HepG2 (cell line): ENCODE data around the gene NSMF. TPM values are rescaled to one million over a fixed set of nuclear protein-coding genes. Genes with fewer than 3 reads are reported as not detected.
A peak's percentile ranks its signal among the peaks of the same experiment; 100 is the strongest.

Source experiments
- ATF7-NPFF ChIP-seq: sonication (generic); formaldehyde crosslinking; IDR thresholded peaks from 2 replicates; pipeline ENCODE4 v1.8.1; 2023; ENCODE audit warnings: mild to moderate bottlenecking, low read depth, missing genetic modification reagents, moderate library complexity
- MXI1 ChIP-seq: IDR thresholded peaks from 3 replicates; pipeline ENCODE4 v1.6.1; 2012; ENCODE audit warnings: low read depth, low read length, inconsistent platforms, borderline replicate concordance
- PAX8 ChIP-seq: sonication (generic); formaldehyde crosslinking; IDR thresholded peaks from 2 replicates; pipeline ENCODE4 v1.8.0; 2022; ENCODE audit warnings: mild to moderate bottlenecking, missing genetic modification reagents, borderline replicate concordance
- POLR2G ChIP-seq: fragments of 200-400 bp; formaldehyde crosslinking; IDR thresholded peaks from 2 replicates; pipeline ENCODE4 v1.6.1; 2018; ENCODE audit warnings: mild to moderate bottlenecking, low read depth, low read length, moderate library complexity
- RARG ChIP-seq: sonication (generic); formaldehyde crosslinking; IDR thresholded peaks from 2 replicates; pipeline ENCODE4 v1.4.0; 2020; ENCODE audit warnings: low read depth, mild to moderate bottlenecking, missing genetic modification reagents
- RXRB ChIP-seq: IDR thresholded peaks from 2 replicates; pipeline ENCODE4 v1.6.1; 2016; ENCODE audit warnings: borderline replicate concordance, missing genetic modification reagents, missing compliant biosample characterization
- SOX13 ChIP-seq, 3 experiments: fragments of 450-650 bp in 1 of 3; sonication (generic) in 1 of 3; formaldehyde crosslinking in 1 of 3; IDR thresholded peaks in 2 of 3; conservative IDR thresholded peaks in 1 of 3; 2 replicates each; pipeline versions ENCODE4 v1.5.0 to v1.6.1; 2016 to 2020; ENCODE audit warnings: antibody characterized with exemption in 1 of 3, mild to moderate bottlenecking in 1 of 3, missing compliant biosample characterization in 1 of 3, missing genetic modification reagents in 1 of 3, moderate library complexity in 1 of 3
- SRSF1 ChIP-seq: fragments of 200-400 bp; formaldehyde crosslinking; optimal IDR thresholded peaks from 2 replicates; pipeline ENCODE3; 2017; ENCODE audit warnings: mild to moderate bottlenecking, low read depth, low read length, moderate library complexity
- STAG1 ChIP-seq: sonication (generic); formaldehyde crosslinking; IDR thresholded peaks from 2 replicates; pipeline ENCODE4 v1.4.0; 2020; ENCODE audit warnings: missing genetic modification reagents
- STAT5B ChIP-seq: sonication (generic); formaldehyde crosslinking; IDR thresholded peaks from 2 replicates; pipeline ENCODE4 v1.4.0; 2020; ENCODE audit warnings: missing genetic modification reagents
- WIZ ChIP-seq: sonication (generic); formaldehyde crosslinking; IDR thresholded peaks from 2 replicates; pipeline ENCODE4 v1.5.1; 2020; ENCODE audit warnings: mild to moderate bottlenecking, missing genetic modification reagents
- ZMYM4 ChIP-seq: sonication (generic); formaldehyde crosslinking; IDR thresholded peaks from 2 replicates; pipeline ENCODE4 v1.8.1; 2023; ENCODE audit warnings: mild to moderate bottlenecking, missing genetic modification reagents
- ZNF124 ChIP-seq: sonication (generic); formaldehyde crosslinking; IDR thresholded peaks from 2 replicates; pipeline ENCODE4 v1.4.0; 2020; ENCODE audit warnings: missing genetic modification reagents
- ZNF235 ChIP-seq: sonication (generic); formaldehyde crosslinking; IDR thresholded peaks from 2 replicates; pipeline ENCODE4 v1.8.1; 2023; ENCODE audit warnings: mild to moderate bottlenecking, missing genetic modification reagents, borderline replicate concordance
- ZNF484 ChIP-seq: sonication (generic); formaldehyde crosslinking; IDR thresholded peaks from 2 replicates; pipeline ENCODE4 v1.5.1; 2020; ENCODE audit warnings: mild to moderate bottlenecking, low read depth, missing genetic modification reagents, borderline replicate concordance
- ZNF598 ChIP-seq: sonication (generic); formaldehyde crosslinking; IDR thresholded peaks from 2 replicates; pipeline ENCODE4 v1.5.1; 2020; ENCODE audit warnings: mild to moderate bottlenecking, missing genetic modification reagents, borderline replicate concordance
- ZNF761 ChIP-seq: sonication (generic); formaldehyde crosslinking; conservative IDR thresholded peaks from 2 replicates; pipeline ENCODE4 v1.4.0; 2020; ENCODE audit warnings: mild to moderate bottlenecking, missing genetic modification reagents
- ZNF780A ChIP-seq: sonication (generic); formaldehyde crosslinking; IDR thresholded peaks from 2 replicates; pipeline ENCODE4 v1.8.0; 2022; ENCODE audit warnings: mild to moderate bottlenecking, missing genetic modification reagents, moderate library complexity
- ZSCAN21 ChIP-seq: sonication (generic); formaldehyde crosslinking; IDR thresholded peaks from 2 replicates; pipeline ENCODE4 v1.8.0; 2022; ENCODE audit warnings: mild to moderate bottlenecking, missing genetic modification reagents, moderate library complexity, borderline replicate concordance
- polyA plus RNA-seq, 8 experiments: library from polyadenylated mRNA; depleted of rRNA in 3 of 8; stranded (reverse) in 7 of 8; unstranded in 1 of 8; fragments of >200 nt; fragmentation: Illumina TruSeq in 4 of 8; extraction: Trizol in 4 of 8; gene quantifications; 2 replicates each; pipeline versions ENCODE4 v1.2.1 to v1.2.3, GENCODE V29; 2011 to 2016; ENCODE audit warnings: low read depth in 4 of 8, missing spikeins in 1 of 8, mixed read lengths in 1 of 8; ENCODE audit not compliant: insufficient read depth in 1 of 8
- total RNA-seq, 5 experiments: library from RNA; depleted of rRNA; stranded (reverse); fragments of >200 nt; fragmentation: Illumina TruSeq; extraction: Trizol; gene quantifications; 2 replicates each; pipeline ENCODE4 v1.2.3, GENCODE V29; 2016; ENCODE audit warnings: low read depth in 1 of 5
- TF ChIP-seq, protein P1 (sequence below): sonication (generic); formaldehyde crosslinking; IDR thresholded peaks from 2 replicates; pipeline ENCODE4 v1.5.0; 2020; ENCODE audit warnings: missing genetic modification reagents
- TF ChIP-seq, protein P2 (sequence below): sonication (generic); formaldehyde crosslinking; IDR thresholded peaks from 2 replicates; pipeline ENCODE4 v1.4.0; 2020; ENCODE audit warnings: missing genetic modification reagents, mild to moderate bottlenecking, borderline replicate concordance
- TF ChIP-seq, protein P3 (sequence below): sonication (generic); formaldehyde crosslinking; conservative IDR thresholded peaks from 2 replicates; pipeline ENCODE4 v1.4.0; 2020; ENCODE audit warnings: mild to moderate bottlenecking, missing genetic modification reagents, moderate library complexity

The NSMF gene
- total and polyA plus RNA-seq, 2 of the 13 experiments (the other 11 are each of a cell fraction or from before 2014, with no cell fraction given): 44.3 to 183 TPM

DNA sequence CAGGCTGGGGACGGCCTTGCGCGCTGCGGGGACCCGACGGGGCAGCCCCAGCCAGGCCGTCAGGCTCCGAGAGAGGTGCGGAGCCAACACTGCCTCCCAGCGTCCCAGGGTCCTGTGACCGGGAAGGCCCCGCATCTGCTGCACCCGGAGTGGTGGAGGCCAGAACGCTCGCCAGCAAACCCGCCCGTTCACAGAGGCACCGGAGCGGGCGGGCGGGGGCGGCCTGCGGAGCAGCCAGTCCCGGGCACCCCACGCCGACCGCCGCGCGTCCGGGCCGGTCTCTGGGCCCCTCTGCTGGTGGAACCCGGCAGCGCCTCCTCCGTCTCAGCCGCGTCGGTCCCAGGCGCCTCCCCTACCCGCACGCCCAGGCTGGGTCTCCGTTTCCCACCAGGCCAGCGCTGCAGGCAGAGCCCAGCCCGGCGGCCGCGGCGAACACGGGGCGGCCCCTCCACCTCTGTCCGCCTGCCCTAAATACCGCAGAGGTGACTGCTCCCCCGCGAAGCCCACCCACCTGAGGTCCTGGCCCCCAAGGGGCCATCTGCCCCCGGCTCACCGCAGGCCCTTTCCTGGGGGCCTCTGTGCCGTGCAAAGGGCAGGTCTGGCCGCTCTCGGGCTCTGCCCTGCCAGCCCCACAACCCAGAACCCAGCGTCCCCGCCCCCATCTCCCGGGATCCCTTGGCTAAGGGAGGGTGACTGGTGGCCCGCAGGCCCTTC lies 52.1 kb downstream of the NSMF start (continued):
- TF ChIP-seq, protein P1, sequence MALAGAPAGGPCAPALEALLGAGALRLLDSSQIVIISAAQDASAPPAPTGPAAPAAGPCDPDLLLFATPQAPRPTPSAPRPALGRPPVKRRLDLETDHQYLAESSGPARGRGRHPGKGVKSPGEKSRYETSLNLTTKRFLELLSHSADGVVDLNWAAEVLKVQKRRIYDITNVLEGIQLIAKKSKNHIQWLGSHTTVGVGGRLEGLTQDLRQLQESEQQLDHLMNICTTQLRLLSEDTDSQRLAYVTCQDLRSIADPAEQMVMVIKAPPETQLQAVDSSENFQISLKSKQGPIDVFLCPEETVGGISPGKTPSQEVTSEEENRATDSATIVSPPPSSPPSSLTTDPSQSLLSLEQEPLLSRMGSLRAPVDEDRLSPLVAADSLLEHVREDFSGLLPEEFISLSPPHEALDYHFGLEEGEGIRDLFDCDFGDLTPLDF (CRISPR knock-in tag): 0 out of 2 replicates have a peak, but pooled peaks have one; percentile 14
- TF ChIP-seq ZNF124 (CRISPR knock-in tag): no peak
- no peak for TF ChIP-seq ZNF484
- TF ChIP-seq MXI1: peak; percentile 31; the same call in 1 of the 3 replicates
- TF ChIP-seq ZNF761: 0 out of 2 replicates have a peak, but pooled peaks have one; percentile 32
- TF ChIP-seq ZSCAN21 (CRISPR knock-in tag): 0 out of 2 replicates have a peak, but pooled peaks have one; percentile 52
- no peak for TF ChIP-seq WIZ (CRISPR knock-in tag)
- TF ChIP-seq STAG1 (CRISPR knock-in tag): peak; percentile 86
- no peak for TF ChIP-seq STAT5B (CRISPR knock-in tag)
- peak; percentile 59; the same call in 1 of the 2 replicates for TF ChIP-seq ZNF598 (CRISPR knock-in tag)
- TF ChIP-seq ZNF235 (CRISPR knock-in tag): 0 out of 2 replicates have a peak, but pooled peaks have one; percentile 47
- TF ChIP-seq, protein P2, sequence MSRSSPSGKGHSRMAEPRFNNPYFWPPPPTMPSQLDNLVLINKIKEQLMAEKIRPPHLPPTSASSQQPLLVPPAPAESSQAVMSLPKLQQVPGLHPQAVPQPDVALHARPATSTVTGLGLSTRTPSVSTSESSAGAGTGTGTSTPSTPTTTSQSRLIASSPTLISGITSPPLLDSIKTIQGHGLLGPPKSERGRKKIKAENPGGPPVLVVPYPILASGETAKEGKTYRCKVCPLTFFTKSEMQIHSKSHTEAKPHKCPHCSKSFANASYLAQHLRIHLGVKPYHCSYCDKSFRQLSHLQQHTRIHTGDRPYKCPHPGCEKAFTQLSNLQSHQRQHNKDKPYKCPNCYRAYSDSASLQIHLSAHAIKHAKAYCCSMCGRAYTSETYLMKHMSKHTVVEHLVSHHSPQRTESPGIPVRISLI (CRISPR knock-in tag): peak; percentile 11; the same call in 1 of the 2 replicates
- 0 out of 2 replicates have a peak, but pooled peaks have one; percentile 33 for TF ChIP-seq PAX8
- TF ChIP-seq RARG (CRISPR knock-in tag): no peak
- TF ChIP-seq, protein P3, sequence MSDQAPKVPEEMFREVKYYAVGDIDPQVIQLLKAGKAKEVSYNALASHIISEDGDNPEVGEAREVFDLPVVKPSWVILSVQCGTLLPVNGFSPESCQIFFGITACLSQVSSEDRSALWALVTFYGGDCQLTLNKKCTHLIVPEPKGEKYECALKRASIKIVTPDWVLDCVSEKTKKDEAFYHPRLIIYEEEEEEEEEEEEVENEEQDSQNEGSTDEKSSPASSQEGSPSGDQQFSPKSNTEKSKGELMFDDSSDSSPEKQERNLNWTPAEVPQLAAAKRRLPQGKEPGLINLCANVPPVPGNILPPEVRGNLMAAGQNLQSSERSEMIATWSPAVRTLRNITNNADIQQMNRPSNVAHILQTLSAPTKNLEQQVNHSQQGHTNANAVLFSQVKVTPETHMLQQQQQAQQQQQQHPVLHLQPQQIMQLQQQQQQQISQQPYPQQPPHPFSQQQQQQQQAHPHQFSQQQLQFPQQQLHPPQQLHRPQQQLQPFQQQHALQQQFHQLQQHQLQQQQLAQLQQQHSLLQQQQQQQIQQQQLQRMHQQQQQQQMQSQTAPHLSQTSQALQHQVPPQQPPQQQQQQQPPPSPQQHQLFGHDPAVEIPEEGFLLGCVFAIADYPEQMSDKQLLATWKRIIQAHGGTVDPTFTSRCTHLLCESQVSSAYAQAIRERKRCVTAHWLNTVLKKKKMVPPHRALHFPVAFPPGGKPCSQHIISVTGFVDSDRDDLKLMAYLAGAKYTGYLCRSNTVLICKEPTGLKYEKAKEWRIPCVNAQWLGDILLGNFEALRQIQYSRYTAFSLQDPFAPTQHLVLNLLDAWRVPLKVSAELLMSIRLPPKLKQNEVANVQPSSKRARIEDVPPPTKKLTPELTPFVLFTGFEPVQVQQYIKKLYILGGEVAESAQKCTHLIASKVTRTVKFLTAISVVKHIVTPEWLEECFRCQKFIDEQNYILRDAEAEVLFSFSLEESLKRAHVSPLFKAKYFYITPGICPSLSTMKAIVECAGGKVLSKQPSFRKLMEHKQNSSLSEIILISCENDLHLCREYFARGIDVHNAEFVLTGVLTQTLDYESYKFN (CRISPR knock-in tag): 0 out of 2 replicates have a peak, but pooled peaks have one; percentile 12
- TF ChIP-seq ATF7-NPFF: peak; percentile 49; the same call in 1 of the 2 replicates
- TF ChIP-seq RXRB (CRISPR knock-in tag): no peak
- TF ChIP-seq SRSF1: peak; percentile 42
- TF ChIP-seq ZNF780A (CRISPR knock-in tag): no peak
- peak; percentile 44; the same call in 1 of the 2 replicates for TF ChIP-seq POLR2G
- 0 out of 2 replicates have a peak, but pooled peaks have one; percentile 23 for TF ChIP-seq ZMYM4
- no peak for TF ChIP-seq SOX13 (IDR thresholded peaks at IDR 0.05)
- no peak for TF ChIP-seq SOX13 (CRISPR knock-in tag; conservative IDR thresholded peaks at IDR 0.05 in 1 of 2, IDR thresholded peaks at IDR 0.05 in 1 of 2)
